Activated CD8-positive, alpha-beta T cell treated with anti-CD3 and anti-CD28 coated beads, Interleukin-2, amount 10 ng/mL, durations not matched to agents 7 days and 5 days (primary cell): ENCODE data around the gene EVC2. TPM values are rescaled to one million over a fixed set of nuclear protein-coding genes. Genes with fewer than 3 reads are reported as not detected.
"Not testable (repeated sequence)": the region's sequence is repeated elsewhere in the genome, so short reads cannot be mapped to it uniquely, and the experiment has no call there.

ENCODE experiments used
- ATAC-seq: fragments of 150-1000 bp; cut with Tn5 transposase; one replicate; pipeline ENCODE4 v1.10.0; 2021; ENCODE audit warnings: moderate library complexity
- CTCF ChIA-PET: fragments of 350-600 bp; sonication (Branson Sonifier 250); formaldehyde crosslinking; loops from one replicate; lab custom pipeline; 2021; ENCODE audit warnings: antibody characterized with exemption; lab: Charles Lee
- POLR2A ChIA-PET: fragments of 350-600 bp; sonication (Branson Sonifier 250); formaldehyde crosslinking; loops from one replicate; lab custom pipeline; 2021; ENCODE audit warnings: antibody characterized with exemption; lab: Charles Lee
- DNase-seq: peaks from one replicate; pipeline ENCODE4 v3.0.0-alpha.2; 2020
- H3K27ac Mint-ChIP-seq: one replicate; pipeline ENCODE4 v1.8.0; 2021; ENCODE audit warnings: mild to moderate bottlenecking, mixed read lengths
- H3K27me3 Mint-ChIP-seq: one replicate; pipeline ENCODE4 v1.8.0; 2021; ENCODE audit warnings: low read depth, mixed read lengths
- H3K36me3 Mint-ChIP-seq: one replicate; pipeline ENCODE4 v1.8.0; 2021; ENCODE audit warnings: low read depth, mixed read lengths
- H3K4me1 Mint-ChIP-seq: one replicate; pipeline ENCODE4 v1.8.0; 2021; ENCODE audit warnings: low read depth, mixed read lengths
- H3K4me3 Mint-ChIP-seq: one replicate; pipeline ENCODE4 v1.8.0; 2021; ENCODE audit warnings: mild to moderate bottlenecking, mixed read lengths
- H3K9me3 Mint-ChIP-seq: one replicate; pipeline ENCODE4 v1.8.0; 2022; ENCODE audit warnings: mixed read lengths; ENCODE audit not compliant: insufficient read depth
- total RNA-seq, 2 experiments: library from RNA; stranded (reverse); gene quantifications; one replicate each; pipeline ENCODE4 v1.2.3, GENCODE V29; 2021

EVC2 gene
- total RNA-seq, 2 experiments from 2014 or later = 1.1 to 1.3 TPM

DNA sequence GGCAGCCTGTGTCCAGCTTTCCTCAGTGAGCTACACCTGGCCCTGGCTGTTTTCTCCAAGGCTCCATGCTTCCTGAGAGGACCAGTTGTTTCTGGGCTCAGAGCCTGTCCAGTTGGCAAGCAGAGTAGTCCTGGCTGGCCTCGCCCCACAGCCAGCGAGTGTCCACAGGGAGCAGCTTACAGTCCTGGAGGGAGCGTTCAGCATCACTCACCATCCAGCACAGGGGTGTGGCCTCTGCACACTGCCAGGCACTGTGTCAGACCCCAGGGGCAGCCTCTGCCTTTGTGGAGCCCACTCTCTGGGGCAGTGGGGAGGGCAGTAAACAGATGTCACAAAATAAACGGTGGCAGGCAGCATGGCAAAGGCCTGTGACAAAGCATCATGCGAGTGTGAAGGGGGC, 26.5 kb upstream of the EVC2 start:
- Mint-ChIP-seq H3K4me3 (no peak overlapping the region), H3K27ac (no peak overlapping the region), H3K36me3 (no peaks in the 10 kb centered on the region), H3K9me3 (no peaks in the 10 kb centered on the region), H3K27me3 (no peaks in the 10 kb centered on the region), H3K4me1 (no peaks in the 10 kb centered on the region)
- ATAC-seq (no peak), DNase-seq (no peak)
- POLR2A ChIA-PET = interaction anchor here (0.6 kb wide), 1 partner anchor 940 kb away, joined by 3 read pairs; no protein-coding TSS in a partner anchor
- CTCF ChIA-PET = no interaction called here

- DNase-seq (no peak), ATAC-seq (no peak)
- Mint-ChIP-seq H3K27ac (no peak overlapping the region), H3K4me3 (no peak overlapping the region), H3K4me1 (no peaks in the 10 kb centered on the region), H3K9me3 (no peaks in the 10 kb centered on the region), H3K36me3 (no peaks in the 10 kb centered on the region), H3K27me3 (no peaks in the 10 kb centered on the region)
- ChIA-PET CTCF (no interaction called here), POLR2A (no interaction called here)
Measured at GRCh38 chr4:5732158-5732557, 23.8 kb upstream of the EVC2 start.

GRCh38 chr4:5730993-5731990, 22.9 kb upstream of the EVC2 start:
- CTCF ChIA-PET = no interaction called here
- H3K4me1 Mint-ChIP-seq = no peaks in the 10 kb centered on the region
- H3K4me3 Mint-ChIP-seq = no peak overlapping the region
- POLR2A ChIA-PET = no interaction called here
- no peak for ATAC-seq
- H3K36me3 Mint-ChIP-seq = no peaks in the 10 kb centered on the region
- H3K27ac Mint-ChIP-seq = no peak overlapping the region
- H3K27me3 Mint-ChIP-seq = no peaks in the 10 kb centered on the region
- no peak for DNase-seq
- no peaks in the 10 kb centered on the region for H3K9me3 Mint-ChIP-seq

DNA sequence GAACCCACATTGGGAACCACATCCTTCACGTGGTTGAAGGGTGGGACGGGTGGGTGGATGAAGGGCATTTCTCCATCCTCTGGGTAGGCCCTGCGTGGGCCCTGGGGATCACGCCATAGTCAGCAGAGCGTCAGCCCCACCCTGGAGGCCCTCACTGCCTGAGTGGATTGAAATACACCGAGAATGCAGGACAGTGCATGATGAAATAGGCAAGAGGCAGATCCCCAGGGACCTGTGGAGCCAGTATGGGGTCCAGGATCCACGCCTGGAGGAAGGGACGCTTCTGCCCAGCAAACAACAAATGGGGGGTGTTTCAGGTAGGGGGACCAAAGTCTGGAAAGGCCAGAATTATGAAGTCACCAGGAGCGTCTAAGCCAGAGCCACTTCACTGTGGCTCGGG, 22.1 kb upstream of the EVC2 start:
- no peak overlapping the region for H3K4me3 Mint-ChIP-seq
- no peaks in the 10 kb centered on the region for H3K4me1 Mint-ChIP-seq
- ChIA-PET POLR2A (no interaction called here), CTCF (no interaction called here)
- DNase-seq = no peak
- no peaks in the 10 kb centered on the region for H3K9me3 Mint-ChIP-seq
- no peak for ATAC-seq
- no peak overlapping the region for H3K27ac Mint-ChIP-seq
- H3K36me3 Mint-ChIP-seq = no peaks in the 10 kb centered on the region
- no peaks in the 10 kb centered on the region for H3K27me3 Mint-ChIP-seq

DNA sequence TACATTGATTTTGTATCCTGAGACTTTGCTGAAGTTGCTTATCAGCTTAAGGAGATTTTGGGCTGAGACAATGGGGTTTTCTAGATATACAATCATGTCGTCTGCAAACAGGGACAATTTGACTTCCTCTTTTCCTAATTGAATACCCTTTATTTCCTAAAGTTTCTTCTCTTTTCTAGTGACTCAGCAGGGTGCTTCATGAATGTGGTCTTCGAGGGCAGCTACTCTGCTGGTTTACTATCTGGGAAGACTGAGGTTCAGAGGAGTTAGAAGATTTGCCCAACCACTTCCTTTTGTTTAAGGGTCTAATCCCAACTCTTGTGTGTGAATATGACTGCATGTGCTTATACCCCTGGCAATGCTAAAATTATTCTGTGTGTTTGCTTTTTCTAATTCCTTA, 20.1 kb upstream of the EVC2 start:
- ATAC-seq, POLR2A ChIA-PET, H3K27ac Mint-ChIP-seq, H3K4me1 Mint-ChIP-seq, H3K36me3 Mint-ChIP-seq, DNase-seq, H3K27me3 Mint-ChIP-seq, H3K4me3 Mint-ChIP-seq, CTCF ChIA-PET, H3K9me3 Mint-ChIP-seq: not testable (repeated sequence)

DNA sequence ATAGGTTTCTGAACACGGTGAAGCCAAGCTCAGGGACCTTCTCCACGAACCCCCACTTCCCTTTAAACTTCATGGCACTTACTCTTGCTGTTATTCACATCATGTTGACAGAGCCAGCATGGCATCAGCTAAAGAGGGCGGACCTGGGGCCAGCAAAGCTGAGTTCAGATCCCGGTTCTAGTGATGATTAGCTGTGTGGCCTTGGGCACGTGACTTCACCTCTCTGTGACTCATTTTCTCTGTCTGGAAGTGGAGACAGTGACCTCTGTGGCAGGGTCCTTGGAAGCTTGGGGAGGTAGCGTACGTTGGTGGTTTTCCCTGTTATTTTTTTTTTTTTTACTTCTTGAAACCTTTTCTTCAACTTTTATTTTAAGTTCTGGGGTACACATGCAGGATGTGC, 16.0 kb upstream of the EVC2 start:
- DNase-seq (no peak), ATAC-seq (no peak)
- no peak overlapping the region for H3K4me3 Mint-ChIP-seq
- H3K4me1 Mint-ChIP-seq = no peaks in the 10 kb centered on the region
- H3K36me3 Mint-ChIP-seq = no peaks in the 10 kb centered on the region
- H3K27ac Mint-ChIP-seq = no peak overlapping the region
- ChIA-PET CTCF (no interaction called here), POLR2A (no interaction called here)
- no peaks in the 10 kb centered on the region for H3K9me3 Mint-ChIP-seq
- H3K27me3 Mint-ChIP-seq = no peaks in the 10 kb centered on the region

- ChIA-PET CTCF (no interaction called here), POLR2A (no interaction called here)
Measured at GRCh38 chr4:5722328-5722727, 14.0 kb upstream of the EVC2 start.

DNA sequence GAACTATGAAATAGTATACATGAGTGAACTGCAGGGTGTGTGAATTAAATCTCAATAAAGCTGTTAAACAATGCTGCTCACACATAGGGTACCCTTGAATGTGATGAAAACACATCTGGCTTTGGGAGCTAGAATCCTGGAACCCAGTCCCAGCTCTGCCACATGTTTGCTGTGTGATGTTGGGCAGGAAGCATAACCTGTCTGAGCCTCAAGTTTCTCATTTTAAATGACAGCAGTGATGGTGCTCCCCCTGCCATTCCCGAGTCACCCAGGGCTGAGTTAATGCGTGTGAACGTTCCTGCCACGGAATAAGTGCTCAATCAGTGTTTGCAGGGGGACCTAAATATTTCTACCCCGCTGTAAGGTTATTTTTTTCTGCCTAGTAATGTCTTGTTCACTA, 13.6 kb upstream of the EVC2 start:
- Mint-ChIP-seq H3K27me3 (no peaks in the 10 kb centered on the region), H3K27ac (no peak overlapping the region), H3K4me1 (no peaks in the 10 kb centered on the region), H3K36me3 (no peaks in the 10 kb centered on the region), H3K9me3 (peaks cover under 1% of the 10 kb centered on the region), H3K4me3 (no peak overlapping the region)
- ChIA-PET CTCF (no interaction called here), POLR2A (no interaction called here)
- no peak for ATAC-seq
- DNase-seq = no peak

More at GRCh38 chr4:5722328-5722727, 14.0 kb upstream of the EVC2 start:
- H3K27me3 Mint-ChIP-seq = no peaks in the 10 kb centered on the region
- DNase-seq = no peak
- H3K4me3 Mint-ChIP-seq = no peak overlapping the region
- ATAC-seq = no peak
- no peaks in the 10 kb centered on the region for H3K4me1 Mint-ChIP-seq
- no peaks in the 10 kb centered on the region for H3K36me3 Mint-ChIP-seq
- no peak overlapping the region for H3K27ac Mint-ChIP-seq
- no peaks in the 10 kb centered on the region for H3K9me3 Mint-ChIP-seq

DNA sequence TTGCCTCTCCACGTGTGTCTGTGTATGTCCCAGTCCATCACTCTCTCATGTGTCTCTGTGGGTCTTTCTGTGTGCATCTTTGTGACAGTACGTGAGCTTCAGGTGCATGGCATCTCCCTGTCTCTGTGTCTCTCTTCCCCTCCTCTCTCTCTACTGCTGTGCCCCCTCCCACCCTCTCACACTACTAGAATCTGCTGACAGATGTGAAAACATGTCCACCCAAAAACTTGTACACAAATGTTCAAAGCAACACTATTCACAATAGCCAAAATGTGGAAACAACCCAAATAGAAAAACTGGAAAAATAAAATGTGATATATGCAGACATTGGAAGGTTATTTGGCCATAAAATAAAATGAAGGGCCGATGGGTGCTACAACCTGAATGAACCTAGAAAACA, 12.6 kb upstream of the EVC2 start:
- ChIA-PET CTCF (no interaction called here), POLR2A (no interaction called here)
- Mint-ChIP-seq H3K27me3 (no peaks in the 10 kb centered on the region), H3K9me3 (peaks cover 4% of the 10 kb centered on the region), H3K27ac (no peak overlapping the region), H3K36me3 (no peaks in the 10 kb centered on the region), H3K4me1 (no peaks in the 10 kb centered on the region), H3K4me3 (no peak overlapping the region)
- ATAC-seq (no peak), DNase-seq (no peak)

DNA sequence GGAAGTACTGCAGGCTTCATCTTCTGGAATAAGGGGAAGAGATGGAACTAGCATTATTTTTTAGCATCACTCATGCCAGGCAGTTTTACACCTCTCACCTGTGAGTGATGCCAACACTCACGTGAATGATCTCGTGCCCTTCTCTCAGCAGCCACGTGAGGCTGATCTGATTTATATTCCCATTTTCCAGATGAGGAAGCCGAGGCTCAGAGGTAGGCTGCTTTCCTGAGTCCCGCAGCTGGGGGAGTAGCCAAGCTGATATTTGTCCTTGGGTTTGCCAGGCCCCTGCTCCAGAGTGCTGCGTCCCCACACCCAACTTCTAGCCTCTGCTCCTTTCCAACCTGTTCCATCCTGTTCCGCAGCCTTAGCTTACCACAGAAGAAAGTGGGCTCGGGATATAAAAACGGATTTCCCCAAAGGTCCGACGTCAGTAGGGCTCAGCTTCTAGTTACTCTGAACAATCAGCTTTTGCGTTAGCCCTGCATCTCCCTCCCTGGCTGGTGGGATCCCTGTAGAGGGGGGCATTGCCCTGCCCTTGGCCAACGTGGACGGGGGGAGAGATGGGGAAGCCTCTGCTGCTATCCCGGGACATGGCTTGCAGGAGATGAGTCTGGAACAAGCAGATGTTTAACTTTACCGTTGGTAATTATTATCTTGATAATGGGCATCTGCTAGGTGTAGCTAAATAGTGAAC, 11.9 kb upstream of the EVC2 start:
- ChIA-PET CTCF (no interaction called here), POLR2A (no interaction called here)
- DNase-seq = no peak
- H3K27me3 Mint-ChIP-seq = no peaks in the 10 kb centered on the region
- no peaks in the 10 kb centered on the region for H3K4me1 Mint-ChIP-seq
- H3K27ac Mint-ChIP-seq = no peak overlapping the region
- H3K4me3 Mint-ChIP-seq = no peak overlapping the region
- H3K9me3 Mint-ChIP-seq = peaks cover 5% of the 10 kb centered on the region
- H3K36me3 Mint-ChIP-seq = no peaks in the 10 kb centered on the region
- ATAC-seq = no peak

DNA sequence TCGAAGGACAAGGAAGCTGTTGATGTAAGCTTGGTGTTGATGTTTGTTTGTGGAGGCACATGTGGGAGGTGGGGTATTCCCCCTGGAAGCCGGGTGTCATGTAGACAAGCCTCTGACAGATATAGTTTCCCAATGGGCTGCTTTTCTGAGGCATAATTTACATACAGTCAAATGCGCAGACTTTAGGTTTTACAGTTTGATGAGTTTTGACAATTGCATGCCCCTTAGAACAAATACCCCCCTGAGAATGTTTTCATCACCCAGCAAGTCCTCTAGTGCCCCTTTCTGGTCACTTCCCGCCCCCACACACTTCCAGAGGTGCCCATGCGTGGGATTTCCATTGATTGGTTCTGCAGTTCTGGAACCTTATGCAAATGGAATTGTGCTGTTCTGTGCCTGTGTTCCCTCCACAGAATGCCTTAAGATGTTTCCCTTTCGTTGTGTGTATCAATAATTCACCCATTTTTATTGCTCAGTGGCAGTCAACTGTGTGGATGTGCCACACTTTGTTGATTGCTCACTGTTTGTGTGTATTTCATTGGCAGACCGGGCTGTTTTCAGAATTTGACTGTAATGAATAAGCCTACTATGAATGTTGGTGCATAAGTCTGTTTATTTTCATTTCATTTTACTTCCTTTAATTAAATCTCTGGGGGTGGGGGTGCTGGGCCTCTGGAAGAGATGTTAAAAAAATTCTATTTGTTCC, 11.1 kb upstream of the EVC2 start:
- ATAC-seq (no peak), DNase-seq (no peak)
- Mint-ChIP-seq H3K27me3 (no peaks in the 10 kb centered on the region), H3K27ac (no peak overlapping the region), H3K9me3 (peaks cover 10% of the 10 kb centered on the region), H3K36me3 (no peaks in the 10 kb centered on the region), H3K4me1 (no peaks in the 10 kb centered on the region), H3K4me3 (no peak overlapping the region)
- CTCF ChIA-PET = no interaction called here
- POLR2A ChIA-PET = no interaction called here

DNA sequence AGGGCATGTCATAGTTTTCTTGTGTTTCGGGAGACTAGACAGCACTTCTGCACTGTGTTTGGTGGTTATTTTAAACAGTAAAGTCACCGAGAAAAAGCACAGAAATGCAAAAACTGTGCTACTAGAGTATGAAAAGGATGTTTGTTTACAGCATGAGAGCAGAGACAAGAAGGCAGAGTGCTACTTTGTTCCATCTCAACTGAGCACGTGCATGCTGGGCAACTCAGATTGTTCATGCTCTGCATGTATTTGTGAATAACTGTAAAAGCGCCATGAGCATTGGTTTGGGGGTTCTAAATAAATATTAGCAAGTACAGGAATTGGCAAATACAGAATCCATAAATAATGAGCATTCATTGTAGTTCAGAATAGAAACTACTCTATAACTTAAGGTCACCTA, 10.1 kb upstream of the EVC2 start:
- ChIA-PET POLR2A (no interaction called here), CTCF (no interaction called here)
- Mint-ChIP-seq H3K9me3 (peaks cover 10% of the 10 kb centered on the region), H3K4me1 (no peaks in the 10 kb centered on the region), H3K27me3 (peaks cover 2% of the 10 kb centered on the region), H3K36me3 (no peaks in the 10 kb centered on the region), H3K4me3 (no peak overlapping the region), H3K27ac (no peak overlapping the region)
- ATAC-seq (no peak), DNase-seq (no peak)
